ENCODE data around the gene WNT5A. TPM values are rescaled to one million over a fixed set of nuclear protein-coding genes. Genes with fewer than 3 reads are reported as not detected.

Gene WNT5A
- total and polyA plus RNA-seq, 2 experiments from 2014 or later, result 31.6 to 129 TPM

- H3K9me3 ChIP-seq (ENCODE audit: low read depth), result no peaks in the 10 kb centered on the region
- peaks cover 28% of the 10 kb centered on the region for H3K4me1 ChIP-seq (ENCODE audit: insufficient read depth)
- H3K4me3 ChIP-seq, result no peak overlapping the region
- 40% methylated on average over 3 of the region's 3 CpGs for WGBS (ENCODE audit: low lambda C conversion rate, missing lambda C conversion rate)
- DNase-seq (ENCODE audit: low spot score), result no peak
- H4K20me1 ChIP-seq (ENCODE audit: insufficient read depth, poor library complexity, severe bottlenecking), result no peaks in the 10 kb centered on the region
- peak overlapping the region; percentile 85 for H3K4me2 ChIP-seq
- peak overlapping the region; percentile 98 for H3K27ac ChIP-seq
- H3K9me2 ChIP-seq (replicated peaks; ENCODE audit: insufficient read depth), result no peaks in the 10 kb centered on the region
- no peaks in the 10 kb centered on the region for H3K27me3 ChIP-seq
- peaks cover 28% of the 10 kb centered on the region for H3K79me2 ChIP-seq
- H2AFZ ChIP-seq, result no peak overlapping the region
- no peaks in the 10 kb centered on the region for H3K36me3 ChIP-seq (replicated peaks; ENCODE audit: insufficient read depth, low read depth)
- TF ChIP-seq EZH2 (IDR thresholded peaks at IDR 0.05; ENCODE audit: borderline replicate concordance), result no peak
- no peak for TF ChIP-seq CTCF (IDR thresholded peaks at IDR 0.05; ENCODE audit: poor library complexity)
- no peak for TF ChIP-seq EZH2phosphoT487 (IDR thresholded peaks at IDR 0.05; ENCODE audit: low read depth, severe bottlenecking, unreplicated experiment)
Measured at GRCh38 chr3:55490276-55490913, 3.3 kb upstream of the WNT5A start.

- H2AFZ ChIP-seq, result no peak overlapping the region
Measured at GRCh38 chr3:55489798-55490132, 2.7 kb upstream of the WNT5A start.

GRCh38 chr3:55488398-55489055 lies 1.4 kb upstream of the WNT5A start:
- Histone ChIP-seq H3K4me1 (ENCODE audit: insufficient read depth) (peaks cover 28% of the 10 kb centered on the region), H3K36me3 (replicated peaks; ENCODE audit: insufficient read depth, low read depth) (no peaks in the 10 kb centered on the region), H4K20me1 (ENCODE audit: insufficient read depth, poor library complexity, severe bottlenecking) (no peaks in the 10 kb centered on the region), H3K27me3 (no peaks in the 10 kb centered on the region), H3K9me2 (replicated peaks; ENCODE audit: insufficient read depth) (no peaks in the 10 kb centered on the region), H3K27ac (peak overlapping the region; percentile 98), H2AFZ (peak overlapping the region; percentile 40), H3K79me2 (peaks cover 42% of the 10 kb centered on the region), H3K4me2 (peak overlapping the region; percentile 85), H3K9me3 (ENCODE audit: low read depth) (no peaks in the 10 kb centered on the region), H3K4me3 (peak overlapping the region; percentile 69)
- peak; percentile 91 for DNase-seq (ENCODE audit: low spot score)
- TF ChIP-seq CTCF (IDR thresholded peaks at IDR 0.05; ENCODE audit: poor library complexity) (no peak), EZH2 (IDR thresholded peaks at IDR 0.05; ENCODE audit: borderline replicate concordance) (no peak), EZH2phosphoT487 (IDR thresholded peaks at IDR 0.05; ENCODE audit: low read depth, severe bottlenecking, unreplicated experiment) (no peak)
- under 1% methylated on average over 29 of the region's 30 CpGs for whole genome bisulfite sequencing (ENCODE audit: low lambda C conversion rate, missing lambda C conversion rate)

More at GRCh38 chr3:55489798-55490132, 2.7 kb upstream of the WNT5A start:
- Histone ChIP-seq H3K4me2 (peak overlapping the region; percentile 85), H3K4me3 (no peak overlapping the region), H3K9me2 (replicated peaks; ENCODE audit: insufficient read depth) (no peaks in the 10 kb centered on the region), H3K4me1 (ENCODE audit: insufficient read depth) (peaks cover 28% of the 10 kb centered on the region), H3K36me3 (replicated peaks; ENCODE audit: insufficient read depth, low read depth) (no peaks in the 10 kb centered on the region), H3K27me3 (no peaks in the 10 kb centered on the region), H3K79me2 (peaks cover 31% of the 10 kb centered on the region), H3K27ac (peak overlapping the region; percentile 98), H3K9me3 (ENCODE audit: low read depth) (no peaks in the 10 kb centered on the region), H4K20me1 (ENCODE audit: insufficient read depth, poor library complexity, severe bottlenecking) (no peaks in the 10 kb centered on the region)
- DNase-seq (ENCODE audit: low spot score), result peak; percentile 68
- TF ChIP-seq EZH2 (IDR thresholded peaks at IDR 0.05; ENCODE audit: borderline replicate concordance) (no peak), EZH2phosphoT487 (IDR thresholded peaks at IDR 0.05; ENCODE audit: low read depth, severe bottlenecking, unreplicated experiment) (no peak), CTCF (IDR thresholded peaks at IDR 0.05; ENCODE audit: poor library complexity) (no peak)
- WGBS (ENCODE audit: low lambda C conversion rate, missing lambda C conversion rate), result 4% methylated on average over 16 of the region's 17 CpGs

All from hepatocyte (in vitro differentiated cells).